T-cell (primary cell): Measurements from ENCODE around the gene CRY1. TPM values are rescaled to one million over a fixed set of nuclear protein-coding genes. Genes with fewer than 3 reads are reported as not detected.
A peak's percentile ranks its signal among the peaks of the same experiment; 100 is the strongest.
"Not testable (repeated sequence)": the region's sequence is repeated elsewhere in the genome, so short reads cannot be mapped to it uniquely, and the experiment has no call there.

Experiments used
- ATAC-seq, 4 experiments: fragments of 200-7000 bp in 3 of 4; fragments of 150-1000 bp in 1 of 4; cut with Tn5 transposase; replicated peaks in 1 of 4; 1 replicate in 3 of 4; 2 replicates in 1 of 4; pipeline ENCODE4 v1.10.0; 2021; ENCODE audit warnings: moderate library complexity in 3 of 4, mild to moderate bottlenecking in 2 of 4, moderate number of reproducible peaks in 1 of 4
- CTCF ChIA-PET, 2 donors: fragments of 300-600 bp; sonication (Branson Sonifier 250); formaldehyde crosslinking; loops; one replicate each; lab custom pipeline; 2022; ENCODE audit warnings: antibody characterized with exemption in 2 of 2; lab: Charles Lee
- POLR2A ChIA-PET, 2 donors: fragments of 300-600 bp; sonication (Branson Sonifier 250); formaldehyde crosslinking; loops; one replicate each; lab custom pipeline; 2022; ENCODE audit warnings: antibody characterized with exemption in 2 of 2; lab: Charles Lee
- DNase-seq, 35 experiments: peaks; one replicate each; pipeline versions ENCODE4 v3.0.0 to v3.0.0-alpha.2; 2013 to 2023
- H3K27ac ChIP-seq: one replicate; pipeline ENCODE4 v1.5.1; 2013; ENCODE audit warnings: low read length
- H3K27me3 ChIP-seq, 2 experiments: replicated peaks in 1 of 2; 1 replicate in 1 of 2; 2 replicates in 1 of 2; pipeline versions ENCODE4 v1.6.1 to v1.7.0; 2013; ENCODE audit warnings: low read length in 1 of 2, mixed read lengths in 1 of 2; ENCODE audit not compliant: control insufficient read depth in 2 of 2, insufficient read depth in 2 of 2; ENCODE audit errors: extremely low read depth in 1 of 2
- H3K36me3 ChIP-seq, 2 donors: 1 replicate in 1 of 2; 2 replicates in 1 of 2; pipeline versions ENCODE4 v1.6.1 to v1.7.0; 2013; ENCODE audit warnings: low read length in 1 of 2; ENCODE audit not compliant: control insufficient read depth in 2 of 2, insufficient read depth in 1 of 2; ENCODE audit errors: extremely low read depth in 1 of 2
- H3K4me1 ChIP-seq, 2 experiments: 1 replicate in 1 of 2; 2 replicates in 1 of 2; pipeline versions ENCODE4 v1.6.1 to v1.7.0; 2013; ENCODE audit warnings: low read length in 2 of 2, mixed read lengths in 1 of 2; ENCODE audit not compliant: insufficient read depth in 2 of 2, control insufficient read depth in 1 of 2; ENCODE audit errors: extremely low read depth in 1 of 2
- H3K4me3 ChIP-seq, 2 donors: 1 replicate in 1 of 2; 2 replicates in 1 of 2; pipeline versions ENCODE4 v1.5.1 to v1.7.0; 2013; ENCODE audit warnings: mild to moderate bottlenecking in 2 of 2, low read length in 1 of 2, moderate library complexity in 1 of 2; ENCODE audit not compliant: control insufficient read depth in 1 of 2; ENCODE audit errors: extremely low read depth in 1 of 2
- H3K9me3 ChIP-seq: 2 replicates; pipeline ENCODE4 v1.7.0; 2013
- H3K27ac Mint-ChIP-seq, 2 donors: one replicate each; pipeline ENCODE4 v1.8.0; 2020 to 2021; ENCODE audit warnings: mild to moderate bottlenecking in 2 of 2, mixed read lengths in 2 of 2
- H3K27me3 Mint-ChIP-seq, 2 donors: one replicate each; pipeline ENCODE4 v1.8.0; 2021 to 2022; ENCODE audit warnings: mixed read lengths in 2 of 2
- H3K36me3 Mint-ChIP-seq: one replicate; pipeline ENCODE4 v1.8.0; 2021; ENCODE audit warnings: mixed read lengths
- H3K4me1 Mint-ChIP-seq, 3 donors: one replicate each; pipeline ENCODE4 v1.8.0; 2020 to 2022; ENCODE audit warnings: mixed read lengths in 3 of 3, mild to moderate bottlenecking in 1 of 3
- H3K4me3 Mint-ChIP-seq, 3 donors: one replicate each; pipeline ENCODE4 v1.8.0; 2020 to 2022; ENCODE audit warnings: mild to moderate bottlenecking in 3 of 3, mixed read lengths in 3 of 3, moderate library complexity in 3 of 3
- H3K9me3 Mint-ChIP-seq, 3 donors: one replicate each; pipeline ENCODE4 v1.8.0; 2020 to 2022; ENCODE audit warnings: mixed read lengths in 3 of 3
- WGBS: methylation state at CpG from one replicate; pipeline ENCODE4 v1.1.5; 2013; ENCODE audit warnings: missing lambda C conversion rate; ENCODE audit not compliant: insufficient coverage; 5-methylcytosine and 5-hydroxymethylcytosine counted together
- total RNA-seq, 35 experiments: library from RNA in 6 of 35; stranded (reverse) in 6 of 35; fragments of 120-200 nt in 1 of 35; gene quantifications; one replicate each; pipeline versions ENCODE4 v1.2.1 to v1.2.4 and lab custom pipeline; 2013 to 2026

Gene CRY1
- total RNA-seq, 5 donors from 2014 or later (not counting 1 experiment from before 2014, with no cell fraction given): 31.4 to 58.1 (median 35.9) TPM

GRCh38 chr12:107088912-107089311 is 4.4 kb downstream of the CRY1 start:
- Histone ChIP-seq H3K4me3 (no peak overlapping the region), H3K4me1 (peaks cover 8 to 29% of the 10 kb centered on the region in 2 experiments), H3K36me3 (peaks cover 0 to 3% of the 10 kb centered on the region in 2 donors), H3K27ac (no peak overlapping the region), H3K9me3 (no peaks in the 10 kb centered on the region), H3K27me3 (no peaks in the 10 kb centered on the region)
- peaks cover 29 to 39% (median 37%) of the 10 kb centered on the region in 3 donors for H3K4me1 Mint-ChIP-seq
- H3K36me3 Mint-ChIP-seq: peaks cover 22% of the 10 kb centered on the region
- H3K4me3 Mint-ChIP-seq: no peak overlapping the region
- no peaks in the 10 kb centered on the region for H3K9me3 Mint-ChIP-seq
- no CpG with 5 or more reads among the region's 2 CpGs for WGBS
- DNase-seq (no peak), ATAC-seq (no peak)
- no peaks in the 10 kb centered on the region for H3K27me3 Mint-ChIP-seq
- ChIA-PET POLR2A (interaction anchor here in 1 of 2 donors (1.4 kb wide), 1 partner anchor 14 kb away, joined by 6 read pairs; no protein-coding TSS in a partner anchor), CTCF (interaction anchor here (0.8 to 2.0 kb wide), 5 partner anchors 10 to 554 kb away, joined by 3 to 12 read pairs (median 4); no protein-coding TSS in a partner anchor)
- H3K27ac Mint-ChIP-seq: no peak overlapping the region

- H3K9me3 Mint-ChIP-seq: peaks cover 6 to 11% (median 6%) of the 10 kb centered on the region in 3 donors
- no peaks in the 10 kb centered on the region for H3K27me3 ChIP-seq
- no peak for DNase-seq
- H3K4me3 Mint-ChIP-seq: no peak overlapping the region
- no peaks in the 10 kb centered on the region for H3K27me3 Mint-ChIP-seq
- no peak for ATAC-seq
- 96% methylated on average over 3 of the region's 3 CpGs for WGBS
- peaks cover 0 to 3% of the 10 kb centered on the region in 2 donors for H3K36me3 ChIP-seq
- peaks cover 35% of the 10 kb centered on the region for H3K36me3 Mint-ChIP-seq
- H3K9me3 ChIP-seq: no peaks in the 10 kb centered on the region
- peaks cover 28 to 51% (median 45%) of the 10 kb centered on the region in 3 donors for H3K4me1 Mint-ChIP-seq
- no peak overlapping the region for H3K27ac Mint-ChIP-seq
- CTCF ChIA-PET: interaction anchor here (0.7 kb wide), 2 partner anchors 11 to 59 kb away, joined by 3 read pairs; no protein-coding TSS in a partner anchor
- POLR2A ChIA-PET: interaction anchor here in 1 of 2 donors (0.5 to 0.6 kb wide), 2 partner anchors 19 to 45 kb away, joined by 3 to 5 read pairs; no protein-coding TSS in a partner anchor
- no peak overlapping the region for H3K4me3 ChIP-seq
- H3K4me1 ChIP-seq: peaks cover 0 to 11% of the 10 kb centered on the region in 2 experiments
- no peak overlapping the region for H3K27ac ChIP-seq
These were observed 7.0 kb downstream of the CRY1 start for GRCh38 chr12:107086314-107086713.

- no peak overlapping the region for H3K4me3 Mint-ChIP-seq
- ATAC-seq (no peak), DNase-seq (no peak)
- ChIA-PET CTCF (no interaction called here), POLR2A (interaction anchor here (0.6 kb wide), 2 partner anchors 31 to 179 kb away, joined by 3 to 4 read pairs; no protein-coding TSS in a partner anchor)
- H3K4me3 ChIP-seq: no peak overlapping the region
- peaks cover 23% of the 10 kb centered on the region for H3K36me3 Mint-ChIP-seq
- H3K27me3 ChIP-seq: no peaks in the 10 kb centered on the region
- no peak overlapping the region for H3K27ac ChIP-seq
- H3K9me3 ChIP-seq: no peaks in the 10 kb centered on the region
- H3K4me1 Mint-ChIP-seq: peaks cover 24 to 44% (median 38%) of the 10 kb centered on the region in 3 donors
- peaks cover 0 to 5% of the 10 kb centered on the region in 2 experiments for H3K4me1 ChIP-seq
- no peaks in the 10 kb centered on the region for H3K27me3 Mint-ChIP-seq
- H3K27ac Mint-ChIP-seq: no peak overlapping the region
- peaks cover 0 to 3% of the 10 kb centered on the region in 2 donors for H3K36me3 ChIP-seq
- peaks cover 6 to 11% (median 6%) of the 10 kb centered on the region in 3 donors for H3K9me3 Mint-ChIP-seq
These were observed 11.6 kb downstream of the CRY1 start for GRCh38 chr12:107081778-107082177.

- ChIA-PET CTCF (interaction anchor here (0.7 to 2.8 kb wide), 5 partner anchors 9 to 103 kb away, joined by 3 to 12 read pairs (median 3); no protein-coding TSS in a partner anchor), POLR2A (no interaction called here)
- Mint-ChIP-seq H3K9me3 (peaks cover 6 to 11% (median 6%) of the 10 kb centered on the region in 3 donors), H3K27ac (no peak overlapping the region), H3K27me3 (no peaks in the 10 kb centered on the region), H3K36me3 (peaks cover 14% of the 10 kb centered on the region), H3K4me1 (peaks cover 25 to 32% (median 31%) of the 10 kb centered on the region in 3 donors), H3K4me3 (no peak overlapping the region)
- Histone ChIP-seq H3K9me3 (no peaks in the 10 kb centered on the region), H3K4me3 (no peak overlapping the region), H3K27ac (no peak overlapping the region), H3K27me3 (no peaks in the 10 kb centered on the region), H3K4me1 (no peaks in the 10 kb centered on the region), H3K36me3 (no peaks in the 10 kb centered on the region)
- 100% methylated on average over 4 of the region's 6 CpGs for WGBS
- ATAC-seq (no peak), DNase-seq (no peak)
These were observed 13.1 kb downstream of the CRY1 start for GRCh38 chr12:107080299-107080698.

- Mint-ChIP-seq H3K4me1 (peaks cover 20 to 29% (median 28%) of the 10 kb centered on the region in 3 donors), H3K27me3 (no peaks in the 10 kb centered on the region), H3K27ac (no peak overlapping the region), H3K4me3 (no peak overlapping the region), H3K36me3 (peaks cover 12% of the 10 kb centered on the region), H3K9me3 (peaks cover 6 to 11% (median 6%) of the 10 kb centered on the region in 3 donors)
- Histone ChIP-seq H3K4me3 (no peak overlapping the region), H3K4me1 (no peaks in the 10 kb centered on the region), H3K9me3 (no peaks in the 10 kb centered on the region), H3K36me3 (no peaks in the 10 kb centered on the region), H3K27me3 (no peaks in the 10 kb centered on the region), H3K27ac (no peak overlapping the region)
- WGBS: 83% methylated on average over 1 of the region's 2 CpGs
- DNase-seq: peak in 1 of 35 experiments; percentile 52
- peak in 3 of 4 experiments; percentile 33 to 44 (median 43) for ATAC-seq
- ChIA-PET POLR2A (no interaction called here), CTCF (interaction anchor here (0.6 to 2.8 kb wide), 6 partner anchors 10 to 27 kb away, joined by 3 to 12 read pairs (median 3); no protein-coding TSS in a partner anchor)
These were observed 14.0 kb downstream of the CRY1 start for GRCh38 chr12:107079172-107080011.

GRCh38 chr12:107073266-107073665 is 20.1 kb downstream of the CRY1 start:
- H3K27me3 Mint-ChIP-seq, ATAC-seq, POLR2A ChIA-PET, H3K4me3 Mint-ChIP-seq, H3K4me1 ChIP-seq, H3K27me3 ChIP-seq, H3K27ac Mint-ChIP-seq, DNase-seq, H3K9me3 ChIP-seq, H3K27ac ChIP-seq, CTCF ChIA-PET, H3K9me3 Mint-ChIP-seq, H3K4me3 ChIP-seq, H3K36me3 Mint-ChIP-seq, H3K36me3 ChIP-seq: not testable (repeated sequence)
- peaks cover 7 to 26% (median 23%) of the 10 kb centered on the region in 3 donors for H3K4me1 Mint-ChIP-seq
- 98% methylated on average over 5 of the region's 5 CpGs for WGBS
